LHCN-M2 (cell line): Measurements from ENCODE around the gene TSHR. TPM values are rescaled to one million over a fixed set of nuclear protein-coding genes. Genes with fewer than 3 reads are reported as not detected.
A peak's percentile ranks its signal among the peaks of the same experiment; 100 is the strongest.
"Not testable (repeated sequence)": the region's sequence is repeated elsewhere in the genome, so short reads cannot be mapped to it uniquely, and the experiment has no call there.

Source experiments
- DNase-seq: peaks from one replicate; pipeline ENCODE4 v3.0.0-alpha.2; 2012; ENCODE audit warnings: low read depth
- total RNA-seq: library from RNA; depleted of rRNA; stranded (reverse); fragments of >200 nt; gene quantifications from 2 replicates; pipeline ENCODE4 v1.2.3, GENCODE V29; 2014

The TSHR gene
- total RNA-seq, 1 experiment from 2014 or later, result 0.29 TPM

DNA sequence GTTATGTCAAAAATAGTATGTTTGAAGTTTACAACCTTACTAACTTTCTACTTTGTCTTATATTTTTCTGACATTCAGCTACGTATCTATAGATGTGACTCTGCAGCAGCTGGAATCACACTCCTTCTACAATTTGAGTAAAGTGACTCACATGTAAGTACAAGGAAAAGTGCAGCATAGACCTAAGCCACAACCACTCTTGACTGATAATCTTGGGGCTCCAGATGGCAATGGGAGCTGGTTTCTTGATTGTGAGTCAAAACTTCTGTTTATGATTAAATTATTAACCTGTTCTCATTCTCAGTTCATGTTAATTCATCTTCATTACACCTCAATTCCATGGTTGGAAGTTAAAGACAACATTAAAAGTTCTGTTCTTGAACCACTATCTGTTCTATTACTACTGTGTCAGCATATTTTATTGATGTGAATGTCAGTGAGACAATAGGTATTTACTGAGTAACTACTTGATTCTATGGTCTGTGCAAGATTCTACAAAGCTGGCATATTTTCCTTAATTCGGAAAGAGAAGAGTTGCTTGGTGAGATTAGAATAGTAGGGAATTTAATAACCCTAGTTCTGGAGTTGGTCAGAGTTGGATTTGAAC is 112.9 kb downstream of the TSHR start:
- DNase-seq, result no peak

DNA sequence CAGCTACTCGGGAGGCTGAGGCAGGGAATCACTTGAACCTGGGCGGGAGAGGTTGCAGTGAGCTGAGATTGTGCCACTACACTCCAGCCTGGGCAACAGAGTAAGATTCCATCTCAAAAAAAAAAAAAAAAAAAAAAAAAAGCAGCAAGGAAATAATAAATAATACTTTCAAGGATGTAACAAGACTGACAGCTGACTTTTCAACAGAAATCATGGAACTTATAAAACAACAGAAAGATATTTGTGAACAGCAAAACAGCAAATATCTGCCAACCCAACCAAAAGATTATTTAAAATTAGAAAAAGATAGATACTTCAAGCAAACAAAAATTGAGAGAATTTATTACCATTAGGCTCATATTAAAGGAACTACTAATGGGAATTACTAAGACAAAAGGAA is 115.1 kb downstream of the TSHR start:
- no peak for DNase-seq

DNA sequence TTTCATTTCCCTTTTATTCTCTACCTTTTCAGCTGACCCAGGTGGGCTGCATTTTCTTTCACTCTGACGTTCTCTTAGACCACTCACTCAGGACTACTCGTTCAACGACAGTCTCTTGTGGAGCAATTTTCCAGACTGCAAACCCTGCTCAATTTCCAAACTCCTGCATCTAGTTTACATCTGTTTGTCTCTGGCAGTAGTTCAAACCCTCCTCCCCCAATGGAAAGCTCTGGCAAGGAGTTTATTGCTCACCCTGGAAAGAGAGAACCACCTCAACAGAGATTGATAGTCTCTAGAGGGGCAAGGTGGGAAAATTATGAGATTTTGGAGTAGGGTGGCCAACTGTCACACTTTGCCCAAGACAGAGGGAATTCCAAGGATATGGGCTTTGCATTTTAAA is 130.2 kb downstream of the TSHR start:
- DNase-seq, result no peak

DNA sequence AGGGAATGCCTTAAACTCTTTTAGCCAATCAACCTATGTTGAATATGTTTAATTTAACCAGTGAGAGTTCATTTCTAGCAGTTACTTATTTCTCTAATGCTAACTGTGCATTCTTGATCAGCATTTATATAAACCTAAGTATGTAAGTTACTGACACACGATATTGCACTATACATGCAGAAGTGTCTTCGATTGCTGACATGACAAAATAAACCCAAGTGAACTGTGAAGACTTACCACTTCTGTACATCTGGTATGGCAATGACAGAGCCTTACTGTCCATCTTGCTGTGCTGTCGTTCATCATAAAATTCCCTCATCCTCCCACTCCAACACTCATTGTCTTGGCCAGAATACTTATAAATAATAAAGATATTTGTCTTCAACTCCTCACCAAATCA is 131.8 kb downstream of the TSHR start:
- no peak for DNase-seq

DNA sequence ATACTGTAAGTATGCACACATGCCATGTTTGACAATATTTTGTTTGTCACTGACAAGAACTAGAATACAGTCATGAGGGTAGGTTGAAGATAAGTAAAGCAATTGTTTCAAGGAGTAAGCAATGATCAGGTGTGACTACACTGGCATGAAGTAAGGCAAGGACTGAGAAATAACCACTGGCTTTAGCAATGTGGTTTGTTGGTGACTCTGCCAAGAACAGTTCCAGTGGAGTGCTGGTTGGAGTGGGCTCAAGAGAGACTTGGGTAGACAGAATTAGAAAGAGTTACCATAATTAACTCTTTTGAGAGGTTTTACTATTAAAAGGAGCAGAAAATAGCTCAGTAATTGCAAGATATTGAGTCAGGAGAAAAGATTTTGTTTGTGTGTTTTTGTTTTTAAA is 135.7 kb downstream of the TSHR start:
- no peak for DNase-seq

DNA sequence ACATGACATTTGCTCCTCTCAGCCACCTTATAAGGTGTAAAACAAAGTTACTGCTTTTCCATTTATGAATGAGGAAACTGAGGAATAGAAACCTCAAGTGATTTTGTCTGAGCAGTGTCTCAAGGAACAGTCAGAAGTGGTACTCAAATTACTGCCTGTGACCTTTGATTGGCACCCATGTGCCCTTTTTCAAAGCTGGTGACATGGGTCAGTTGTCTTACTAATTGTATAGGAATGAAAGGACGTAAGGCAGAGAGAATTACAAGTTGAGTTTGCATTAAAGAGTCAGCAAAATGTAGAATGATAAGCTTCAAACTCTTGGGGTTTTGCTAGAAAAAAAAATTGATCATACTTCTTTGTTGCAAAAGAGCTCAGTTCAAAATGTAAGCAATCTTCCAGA is 136.2 kb downstream of the TSHR start:
- no peak for DNase-seq

DNA sequence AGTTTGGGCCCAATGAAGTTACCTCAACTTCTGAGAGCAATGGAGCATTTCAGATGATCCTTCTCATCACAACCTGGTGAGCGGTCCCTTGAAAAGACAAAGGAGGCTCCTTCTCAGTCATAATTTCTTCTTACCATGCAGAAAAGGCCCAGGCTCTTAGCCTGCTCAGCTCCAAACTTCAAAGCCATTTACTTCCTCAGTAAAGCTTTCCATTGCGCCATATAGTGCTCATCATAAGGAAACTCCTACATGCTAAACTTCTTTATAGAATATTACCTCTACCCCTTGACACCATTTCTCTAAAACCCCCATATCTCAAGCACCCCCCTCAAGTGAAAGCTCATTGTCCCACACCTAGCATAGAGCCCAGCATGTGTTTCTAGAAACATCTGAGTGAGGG is 138.2 kb downstream of the TSHR start:
- DNase-seq, result no peak

DNA sequence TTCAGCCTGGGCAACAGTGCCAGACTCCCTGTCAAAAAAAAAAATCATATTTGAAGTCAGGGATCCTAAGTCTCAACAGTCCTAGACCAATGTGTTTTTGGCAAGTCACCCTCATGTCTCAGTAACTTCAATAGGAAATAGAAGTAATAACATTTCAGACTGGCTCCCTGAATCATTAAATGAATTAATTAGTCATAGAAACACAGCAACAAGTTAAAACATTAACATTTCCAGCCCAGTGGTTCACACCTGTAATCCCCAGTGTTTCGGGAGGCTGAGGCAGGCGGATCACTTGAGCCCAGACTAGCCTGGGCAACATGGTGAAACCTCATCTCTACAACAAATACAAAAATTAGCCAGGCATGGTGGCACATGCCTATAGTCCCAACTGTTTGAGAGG is 140.1 kb downstream of the TSHR start:
- no peak for DNase-seq

DNA sequence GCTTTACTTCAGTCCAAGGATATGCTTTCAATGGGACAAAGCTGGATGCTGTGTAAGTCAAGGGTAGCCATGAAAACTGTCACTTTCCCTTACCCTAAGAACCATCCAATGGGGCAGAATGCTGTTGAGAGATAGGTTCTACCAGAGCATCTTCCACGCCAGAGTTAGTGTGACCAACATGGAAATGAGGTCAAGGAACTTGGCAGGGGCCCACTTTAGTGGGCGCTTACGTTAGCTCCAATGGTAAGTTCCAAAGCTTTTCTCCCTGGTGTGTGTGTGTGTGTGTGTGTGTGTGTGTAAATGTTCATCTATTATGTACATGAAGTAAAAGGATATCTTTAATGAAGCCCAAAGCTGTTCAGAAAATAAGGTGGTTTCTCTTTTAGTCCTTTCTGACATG is 141.2 kb downstream of the TSHR start:
- DNase-seq, result no peak

DNA sequence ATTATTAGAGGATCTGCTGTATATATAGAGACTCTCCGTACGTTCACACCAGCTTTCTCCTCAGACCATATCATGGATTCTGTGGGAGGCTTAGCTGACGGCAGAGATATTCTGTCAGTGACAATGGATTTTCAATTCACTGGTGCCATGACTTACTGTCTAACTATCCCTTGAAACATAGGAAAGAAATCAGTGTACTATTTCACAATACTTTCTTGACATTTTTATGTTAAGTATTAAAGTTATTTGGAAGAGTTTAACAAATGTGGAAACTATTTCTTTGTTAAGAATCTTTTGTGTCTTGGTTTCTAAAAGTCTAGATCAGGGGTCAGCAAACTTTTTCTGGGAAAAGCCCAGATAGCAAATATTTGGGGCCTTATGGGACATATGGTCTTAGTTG is 146.8 kb downstream of the TSHR start:
- no peak for DNase-seq

DNA sequence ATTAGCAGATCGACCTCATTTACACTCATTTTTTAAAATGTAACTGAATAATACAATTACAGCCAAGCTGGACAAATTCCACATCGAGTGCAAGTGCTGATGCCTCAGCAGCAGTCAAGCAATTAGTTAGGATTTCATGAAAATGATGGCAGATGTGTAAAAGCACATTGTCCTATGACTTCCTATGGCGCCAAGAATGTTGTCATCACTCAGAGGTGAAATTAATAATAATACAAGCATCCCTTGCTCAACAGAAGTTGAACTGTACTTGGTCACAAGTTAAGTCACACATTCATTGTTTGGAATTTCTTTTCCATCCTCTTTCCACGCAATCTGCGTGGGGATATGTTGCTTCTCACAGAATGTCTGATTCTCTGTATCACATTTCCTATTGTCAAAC is 148.0 kb downstream of the TSHR start:
- DNase-seq, result no peak

DNA sequence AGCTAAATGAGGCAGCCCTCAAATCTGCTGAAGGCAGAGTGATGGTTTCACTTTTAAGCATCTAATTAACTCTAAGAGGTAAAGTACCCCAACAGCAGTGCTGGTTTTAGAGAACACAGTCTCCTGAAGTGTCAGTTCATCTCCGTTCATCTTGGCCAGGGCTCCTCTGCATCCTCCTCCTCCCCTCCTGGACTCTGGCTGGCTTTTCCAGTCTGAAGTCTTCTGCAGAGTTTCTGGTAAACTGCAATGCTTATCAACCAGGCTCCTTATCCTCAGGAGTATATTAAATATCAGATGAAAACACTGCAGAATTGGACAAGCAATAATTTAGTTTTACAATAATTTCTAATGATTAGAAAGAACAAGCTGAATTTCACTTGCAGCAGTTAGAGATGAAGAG is 150.0 kb downstream of the TSHR start:
- DNase-seq, result no peak

DNA sequence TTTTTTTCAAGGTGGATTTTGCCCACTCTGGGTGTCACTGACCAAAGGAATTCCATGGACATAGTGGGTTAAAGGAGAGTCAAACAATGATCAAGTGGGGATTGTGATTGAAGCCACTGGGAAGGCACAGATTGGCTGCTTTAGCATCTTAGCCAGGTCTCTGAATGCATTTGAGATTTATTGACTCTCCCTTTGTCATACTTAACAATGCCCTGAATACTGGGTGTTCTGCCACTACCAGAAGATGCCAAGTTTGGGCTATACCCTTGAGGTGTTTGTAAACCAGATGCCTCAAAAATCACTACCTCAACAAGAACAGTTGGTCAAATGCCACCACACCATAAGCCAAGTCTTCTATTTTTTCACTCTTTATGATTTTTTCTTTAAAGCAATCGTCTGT is 150.5 kb downstream of the TSHR start:
- no peak for DNase-seq

DNA sequence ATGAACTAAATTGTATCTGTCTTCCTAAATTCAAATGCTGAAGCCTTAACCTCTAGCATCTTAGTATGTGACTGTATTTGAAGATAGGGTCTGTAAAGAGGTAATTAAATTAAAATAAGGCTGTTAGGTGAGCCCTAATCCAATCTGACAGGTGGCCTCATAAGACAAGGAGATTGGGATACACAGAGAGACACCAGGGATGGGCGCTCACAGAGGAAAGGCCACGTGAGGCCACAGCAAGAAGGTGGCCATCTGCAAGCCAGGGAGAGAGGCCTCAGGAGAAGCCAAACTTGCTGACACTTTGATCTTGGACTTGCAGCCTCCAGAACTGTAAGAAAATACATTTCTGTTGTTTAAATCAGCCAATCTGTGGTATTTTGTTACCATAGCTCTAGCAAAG is 154.8 kb downstream of the TSHR start:
- no peak for DNase-seq

DNA sequence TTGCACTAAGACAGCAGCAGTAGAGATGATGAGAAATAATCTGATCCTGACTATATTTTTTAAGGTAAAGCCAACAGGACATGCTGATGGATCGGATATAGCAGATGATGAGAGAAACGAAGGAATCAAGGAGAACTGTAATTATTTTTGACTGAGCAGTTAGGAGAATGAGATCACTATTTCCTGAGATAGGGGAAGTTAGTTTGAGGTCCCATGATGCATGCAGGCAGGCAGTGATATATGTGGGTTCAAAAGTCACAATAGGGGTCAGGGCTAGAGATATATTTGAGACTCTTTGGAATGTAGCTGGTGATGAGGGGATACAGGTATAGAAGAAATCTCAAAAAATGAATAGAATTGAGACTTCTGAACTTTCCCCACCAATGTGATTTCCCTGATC is 157.8 kb downstream of the TSHR start:
- no peak for DNase-seq

DNA sequence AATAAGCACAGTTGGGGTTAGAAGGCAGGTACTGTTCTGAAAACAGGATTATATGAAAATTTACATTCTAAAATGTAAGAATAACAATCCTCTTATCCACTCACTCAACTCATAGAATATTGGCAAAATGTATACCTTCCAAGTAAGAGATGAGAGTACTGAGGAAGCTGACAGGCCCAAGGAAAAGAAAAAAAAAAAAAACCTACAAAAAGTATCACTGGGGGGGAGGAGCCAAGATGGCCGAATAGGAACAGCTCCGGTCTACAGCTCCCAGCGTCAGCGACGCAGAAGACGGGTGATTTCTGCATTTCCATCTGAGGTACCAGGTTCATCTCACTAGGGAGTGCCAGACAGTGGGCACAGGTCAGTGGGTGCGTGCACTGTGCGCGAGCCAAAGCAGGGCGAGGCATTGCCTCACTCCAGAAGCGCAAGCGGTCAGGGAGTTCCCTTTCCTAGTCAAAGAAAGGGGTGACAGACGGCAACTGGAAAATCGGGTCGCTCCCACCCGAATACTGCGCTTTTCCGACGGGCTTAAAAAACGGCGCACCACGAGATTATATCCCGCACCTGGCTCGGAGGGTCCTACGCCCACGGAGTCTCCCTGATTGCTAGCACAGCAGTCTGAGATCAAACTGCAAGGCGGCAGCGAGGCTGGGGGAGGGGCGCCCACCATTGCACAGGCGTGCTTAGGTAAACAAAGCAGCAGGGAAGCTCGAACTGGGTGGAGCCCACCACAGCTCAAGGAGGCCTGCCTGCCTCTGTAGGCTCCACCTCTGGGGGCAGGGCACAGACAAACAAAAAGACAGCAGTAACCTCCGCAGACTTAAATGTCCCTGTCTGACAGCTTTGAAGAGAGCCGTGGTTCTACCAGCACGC is 158.8 kb downstream of the TSHR start:
- not testable (repeated sequence) for DNase-seq

DNA sequence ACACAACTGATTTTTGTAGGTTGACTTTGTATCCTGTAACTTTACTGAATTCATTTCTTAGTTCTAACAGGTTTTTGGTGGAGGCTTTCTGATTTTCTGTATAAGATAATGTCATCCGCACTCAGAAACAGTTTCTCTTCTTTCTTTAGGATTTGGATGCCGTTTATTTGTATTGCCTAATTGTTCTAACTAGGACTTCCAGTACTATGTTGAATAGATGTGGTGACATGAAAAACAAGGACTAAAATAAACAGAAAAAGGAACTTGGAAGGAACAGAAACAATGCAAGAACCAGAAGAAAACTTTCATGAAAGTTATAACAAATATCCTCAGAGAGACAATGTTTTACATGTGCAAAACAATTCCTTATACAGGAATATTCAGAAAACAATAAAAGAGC is 165.1 kb downstream of the TSHR start:
- no peak for DNase-seq

DNA sequence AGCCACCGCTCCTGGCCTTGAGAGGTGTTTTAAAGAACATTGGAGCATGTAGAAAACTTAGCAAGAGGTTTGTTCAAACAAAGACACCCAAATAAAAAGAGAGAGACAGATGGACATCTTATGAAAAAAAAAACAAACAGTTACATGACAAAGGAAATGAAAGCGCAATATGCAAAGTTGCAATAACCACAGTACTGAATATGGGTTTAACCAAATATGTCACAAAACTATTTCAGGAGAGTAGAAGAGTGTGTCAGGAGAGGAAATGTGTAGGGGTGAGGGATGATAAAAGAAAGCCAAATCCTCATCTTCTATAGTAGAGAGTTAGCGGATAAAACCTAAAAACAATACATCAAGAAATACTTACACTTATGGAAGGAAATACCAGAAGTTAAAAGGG is 166.9 kb downstream of the TSHR start:
- no peak for DNase-seq

DNA sequence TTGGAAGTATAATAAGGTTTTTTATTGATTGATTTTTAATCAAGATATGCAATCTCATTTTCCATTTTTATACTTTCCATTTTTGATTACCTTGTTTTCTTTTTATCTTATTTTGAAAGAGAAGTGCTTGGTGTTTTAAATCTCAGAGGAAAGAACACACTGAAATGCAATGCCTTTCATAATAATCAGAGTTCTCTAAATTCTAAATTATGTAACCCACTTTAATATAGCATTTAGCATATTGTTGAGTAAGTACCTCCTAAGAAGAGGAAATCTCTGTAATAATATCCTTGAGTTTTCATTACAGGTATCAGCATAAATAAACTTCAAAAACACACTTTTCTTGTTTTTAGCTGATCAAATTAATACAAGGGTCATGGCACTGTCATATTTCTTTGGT is 168.4 kb downstream of the TSHR start:
- DNase-seq, result no peak

DNA sequence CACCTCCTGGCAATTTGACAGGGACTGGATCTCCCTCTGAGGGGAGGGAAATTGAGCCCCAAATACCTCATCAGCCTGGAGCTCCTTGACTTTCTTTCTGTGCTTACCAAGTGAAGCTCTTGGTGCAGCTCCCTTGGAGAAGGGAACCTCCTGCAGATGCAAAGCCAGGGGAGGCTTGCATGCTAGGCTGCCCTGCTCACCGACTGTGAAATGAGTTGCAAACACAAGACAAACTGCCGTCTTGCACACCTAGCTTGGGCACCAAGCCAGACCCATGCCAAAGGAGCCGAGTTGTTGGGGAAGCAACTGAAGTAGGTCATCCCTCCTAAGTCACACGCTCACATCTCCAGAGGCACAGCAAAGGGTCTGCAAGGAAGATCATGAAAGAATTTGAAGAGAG is 170.1 kb downstream of the TSHR start:
- DNase-seq, result no peak

DNA sequence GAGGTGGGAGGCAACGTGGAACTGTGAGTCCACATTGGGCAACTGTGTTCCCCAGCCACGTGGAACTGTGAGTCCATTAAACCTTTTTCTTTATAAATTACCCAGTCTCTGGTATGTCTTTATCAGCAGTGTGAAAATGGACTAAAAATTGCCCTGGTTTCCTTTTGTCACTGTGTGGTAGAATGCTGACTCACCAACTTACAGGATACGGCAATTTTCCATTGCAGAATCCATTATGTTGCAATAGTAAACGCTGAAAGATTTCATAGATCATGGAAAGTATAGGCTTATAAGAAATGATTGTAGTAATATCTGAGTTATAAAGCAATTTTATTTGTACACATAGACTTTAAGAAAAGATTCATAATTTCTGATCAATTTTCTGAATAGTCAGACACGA is 172.4 kb downstream of the TSHR start:
- DNase-seq, result peak; percentile 42

DNA sequence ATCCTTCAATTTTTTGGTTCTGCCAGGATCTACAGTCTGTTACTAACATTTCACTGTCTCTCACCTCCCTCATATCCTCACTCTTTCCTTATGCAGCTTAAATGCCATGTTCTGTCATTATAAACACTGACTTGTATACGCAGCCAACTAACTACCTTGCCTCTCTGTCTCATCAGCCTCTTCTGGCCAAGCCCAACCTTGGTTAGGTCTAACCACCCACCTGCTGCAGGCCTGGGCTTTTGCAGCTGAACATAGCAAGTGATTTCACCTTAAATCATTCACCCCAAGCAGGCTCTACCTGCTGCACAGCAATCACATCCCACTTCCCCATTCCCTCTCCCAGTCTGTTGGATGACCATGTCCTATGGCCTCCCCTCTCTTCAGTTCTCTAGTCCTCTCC is 173.8 kb downstream of the TSHR start:
- DNase-seq, result no peak

DNA sequence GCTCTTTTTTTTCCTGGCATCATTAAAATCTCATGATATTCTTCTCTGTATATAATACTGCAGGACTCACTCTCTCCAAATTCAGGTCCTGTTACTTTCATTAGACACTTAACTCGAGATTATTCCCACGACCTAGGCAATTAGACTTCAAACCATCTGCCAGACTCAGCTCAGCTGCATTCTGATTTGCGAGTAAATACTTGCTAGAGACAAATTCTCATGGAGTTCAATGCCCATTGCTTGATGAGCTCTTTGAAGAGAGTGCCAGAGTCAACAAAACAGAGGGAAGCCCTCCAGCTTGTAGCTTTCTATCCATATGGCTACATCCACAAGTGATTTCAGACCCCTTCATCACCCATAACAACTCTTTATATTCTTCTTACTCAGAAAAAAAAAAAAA is 177.0 kb downstream of the TSHR start:
- DNase-seq, result no peak

DNA sequence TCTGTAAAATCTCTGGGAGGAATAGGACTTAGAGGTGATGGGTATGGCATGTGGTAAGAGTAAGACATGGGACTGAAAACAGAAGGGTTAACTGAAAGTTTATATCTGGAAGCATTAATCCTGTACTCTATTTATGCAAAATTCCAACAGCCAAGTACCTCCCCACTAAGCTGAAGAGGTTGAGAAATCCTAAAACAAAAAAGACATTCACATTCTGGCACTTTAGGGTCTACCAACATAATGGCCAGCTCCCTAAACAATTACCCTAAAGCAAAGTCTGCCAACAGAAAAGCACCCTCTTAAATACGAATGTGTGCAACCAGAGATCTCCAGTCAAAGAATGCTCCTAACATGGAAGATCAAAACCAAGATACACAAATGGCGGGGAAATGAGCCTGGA is 178.0 kb downstream of the TSHR start:
- no peak for DNase-seq
